Stomach (tissue), 9 donors: Measurements from ENCODE around the gene TSSK2. TPM values are rescaled to one million over a fixed set of nuclear protein-coding genes. Genes with fewer than 3 reads are reported as not detected.

Source experiments
- DNase-seq, 2 donors: peaks; one replicate each; pipeline versions ENCODE4 v3.0.0 to v3.0.0-alpha.2; 2013 to 2019
- H3K27ac ChIP-seq, 5 donors: fragments of 200-600 bp in 4 of 5; sonication (generic) in 4 of 5; one replicate each; pipeline ENCODE4 v1.5.1; 2013 to 2019; ENCODE audit warnings: mild to moderate bottlenecking in 1 of 5, moderate library complexity in 1 of 5
- H3K27me3 ChIP-seq, 3 donors: fragments of 200-600 bp; sonication (generic); one replicate each; pipeline ENCODE4 v1.5.1; 2017 to 2019; ENCODE audit warnings: mixed run types in 1 of 3
- H3K36me3 ChIP-seq, 4 donors: fragments of 200-600 bp; sonication (generic); 1 replicate in 3 of 4; 2 replicates in 1 of 4; pipeline ENCODE4 v1.5.1; 2016 to 2019
- H3K4me1 ChIP-seq, 4 donors: fragments of 200-600 bp; sonication (generic); one replicate each; pipeline ENCODE4 v1.5.1; 2016 to 2019
- H3K4me3 ChIP-seq, 4 donors: fragments of 200-600 bp; sonication (generic) in 3 of 4; one replicate each; pipeline ENCODE4 v1.5.1; 2016 to 2019; ENCODE audit warnings: mild to moderate bottlenecking in 1 of 4
- H3K9me3 ChIP-seq, 4 donors: fragments of 200-600 bp; sonication (generic); one replicate each; pipeline ENCODE4 v1.5.1; 2016 to 2019
- EP300 ChIP-seq: sonication (generic); formaldehyde crosslinking; IDR thresholded peaks from one replicate; pipeline ENCODE4 v1.6.1; 2017; ENCODE audit warnings: antibody characterized with exemption
- POLR2A ChIP-seq, 4 donors: fragments of 450-650 bp; IDR thresholded peaks; one replicate each; pipeline ENCODE4 v1.6.1; 2016; ENCODE audit warnings: antibody characterized with exemption in 4 of 4, control low read depth in 2 of 4, mild to moderate bottlenecking in 1 of 4, moderate library complexity in 1 of 4
- POLR2AphosphoS5 ChIP-seq, 3 donors: sonication (generic); formaldehyde crosslinking; IDR thresholded peaks; one replicate each; pipeline ENCODE4 v1.6.1; 2016; ENCODE audit warnings: antibody characterized with exemption in 3 of 3
- WGBS, 5 donors: extraction: QIAGEN DNeasy Blood & Tissue Kit in 3 of 5; methylation state at CpG; one replicate each; pipeline versions ENCODE4 v1.1.5 to v1.1.7; 2013 to 2018; 5-methylcytosine and 5-hydroxymethylcytosine counted together
- intact Hi-C: fragments of 100-400 bp; cut with DNase I; formaldehyde crosslinking; loops from one replicate; pipeline ENCODE4 v1.15.1; 2023; ENCODE audit warnings: low total_unique reads
- polyA plus RNA-seq, 3 donors: library from polyadenylated mRNA; stranded (reverse); fragments of 200-250 nt; gene quantifications; one replicate each; pipeline ENCODE4 v1.2.3, GENCODE V29; 2013
- total RNA-seq, 5 donors: library from RNA; depleted of rRNA; stranded (reverse); fragments of >200 nt; gene quantifications; one replicate each; pipeline versions ENCODE4 v1.1.0 to v1.2.3, GENCODE V29; 2014 to 2016
- TF ChIP-seq, protein P1 (sequence below), 7 experiments: fragments of 450-650 bp in 4 of 7; fragments of 200-600 bp in 3 of 7; sonication (generic) in 3 of 7; IDR thresholded peaks; one replicate each; pipeline ENCODE4 v1.5.1; 2016 to 2019; ENCODE audit warnings: antibody characterized with exemption in 7 of 7, control low read depth in 2 of 7, mild to moderate bottlenecking in 1 of 7
- donor health status: healthy with polysubstance abuse.
- donor health status: Bipolar disorder and iron deficiency.
- donor health status: healthy.

TSSK2 gene
- total and polyA plus RNA-seq, 8 donors, result 0.08 TPM; not detected in 7

DNA sequence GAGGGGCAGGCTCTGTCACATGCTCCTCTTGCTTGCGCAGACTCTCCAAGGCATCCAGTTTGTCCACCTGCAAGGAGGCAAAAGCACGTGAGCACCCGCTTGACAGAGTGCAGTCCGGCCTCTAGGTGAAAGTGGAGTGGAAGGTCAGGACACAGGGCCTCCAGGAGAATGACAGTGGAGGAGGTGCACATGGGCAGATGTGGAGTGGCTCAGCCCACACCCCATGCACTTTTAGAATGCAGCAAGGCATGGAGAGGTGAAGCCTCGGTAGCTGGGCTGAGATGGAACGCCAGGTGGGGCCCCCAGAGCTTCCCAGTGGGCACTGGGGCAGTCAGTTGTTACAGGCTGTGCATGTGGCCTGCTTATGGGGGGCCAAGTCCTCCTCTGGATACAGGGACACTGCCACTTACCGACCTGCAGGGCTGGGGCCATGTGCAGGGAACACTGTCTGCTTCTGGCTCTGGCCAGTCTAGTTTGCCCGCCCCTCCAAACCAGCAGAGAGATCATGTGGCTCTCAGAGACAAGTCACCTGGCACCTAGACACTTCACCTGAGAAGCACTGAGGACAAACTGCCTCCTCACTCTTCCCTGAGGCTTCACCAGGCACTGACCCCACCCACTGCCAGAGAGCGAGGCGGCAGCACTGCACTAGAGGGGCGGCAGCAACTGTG is 49.8 kb downstream of the TSSK2 start:
- Histone ChIP-seq H3K27ac (no peak overlapping the region), H3K36me3 (no peaks in the 10 kb centered on the region), H3K27me3 (no peaks in the 10 kb centered on the region), H3K9me3 (no peaks in the 10 kb centered on the region), H3K4me1 (peaks cover 21 to 33% (median 30%) of the 10 kb centered on the region in 4 donors), H3K4me3 (no peak overlapping the region)
- intact Hi-C loops, result loop anchor here (10.0 kb wide), 1 partner anchor 274 kb away; no protein-coding TSS in a partner anchor
- DNase-seq, result no peak
- 86 to 91% (median 89%) methylated on average over 10 to 11 of the region's 11 CpGs for WGBS, 5 donors
- TF ChIP-seq POLR2A (IDR thresholded peaks at IDR 0.05) (no peak), POLR2AphosphoS5 (IDR thresholded peaks at IDR 0.05) (no peak), EP300 (no peak)
- TF ChIP-seq, protein P1, sequence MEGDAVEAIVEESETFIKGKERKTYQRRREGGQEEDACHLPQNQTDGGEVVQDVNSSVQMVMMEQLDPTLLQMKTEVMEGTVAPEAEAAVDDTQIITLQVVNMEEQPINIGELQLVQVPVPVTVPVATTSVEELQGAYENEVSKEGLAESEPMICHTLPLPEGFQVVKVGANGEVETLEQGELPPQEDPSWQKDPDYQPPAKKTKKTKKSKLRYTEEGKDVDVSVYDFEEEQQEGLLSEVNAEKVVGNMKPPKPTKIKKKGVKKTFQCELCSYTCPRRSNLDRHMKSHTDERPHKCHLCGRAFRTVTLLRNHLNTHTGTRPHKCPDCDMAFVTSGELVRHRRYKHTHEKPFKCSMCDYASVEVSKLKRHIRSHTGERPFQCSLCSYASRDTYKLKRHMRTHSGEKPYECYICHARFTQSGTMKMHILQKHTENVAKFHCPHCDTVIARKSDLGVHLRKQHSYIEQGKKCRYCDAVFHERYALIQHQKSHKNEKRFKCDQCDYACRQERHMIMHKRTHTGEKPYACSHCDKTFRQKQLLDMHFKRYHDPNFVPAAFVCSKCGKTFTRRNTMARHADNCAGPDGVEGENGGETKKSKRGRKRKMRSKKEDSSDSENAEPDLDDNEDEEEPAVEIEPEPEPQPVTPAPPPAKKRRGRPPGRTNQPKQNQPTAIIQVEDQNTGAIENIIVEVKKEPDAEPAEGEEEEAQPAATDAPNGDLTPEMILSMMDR (IDR thresholded peaks at IDR 0.05), result no peak

DNA sequence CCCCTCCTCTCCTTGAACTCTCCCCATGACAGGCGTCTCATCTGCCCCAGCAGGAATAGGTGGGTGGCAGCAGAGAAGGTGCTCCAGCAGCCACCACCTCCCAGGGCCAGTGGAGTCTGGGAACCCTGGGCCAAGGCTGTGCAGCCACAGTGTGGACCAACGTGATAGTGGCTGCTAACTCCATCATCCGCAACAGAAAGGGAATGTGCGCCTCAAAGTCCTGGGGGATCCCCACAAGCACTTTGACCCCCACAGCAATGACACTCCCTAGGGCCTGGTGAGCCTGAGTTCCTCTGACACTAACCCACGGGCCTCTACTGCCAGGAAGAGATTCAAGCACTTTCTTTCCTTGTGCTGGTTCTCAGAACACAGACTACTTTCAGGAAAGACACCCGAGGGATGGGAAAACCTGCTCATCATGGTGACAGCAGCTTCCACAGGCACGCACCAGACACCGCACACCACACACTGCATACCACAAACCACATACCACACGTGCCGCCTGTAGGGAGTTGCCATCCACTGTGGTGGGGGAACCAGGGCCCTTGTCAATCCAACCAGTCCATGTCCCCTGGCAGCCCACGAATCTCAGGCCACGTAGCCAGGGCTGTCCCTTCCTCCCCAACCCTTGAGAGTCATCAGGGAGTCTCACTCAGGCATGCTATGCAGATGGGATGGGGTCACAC is 50.8 kb downstream of the TSSK2 start:
- Histone ChIP-seq H3K9me3 (no peaks in the 10 kb centered on the region), H3K27ac (no peak overlapping the region), H3K27me3 (no peaks in the 10 kb centered on the region), H3K4me1 (peaks cover 19 to 25% (median 22%) of the 10 kb centered on the region in 4 donors), H3K4me3 (no peak overlapping the region), H3K36me3 (no peaks in the 10 kb centered on the region)
- DNase-seq, result no peak
- intact Hi-C loops, result loop anchor here (10.0 kb wide), 1 partner anchor 273 kb away; no protein-coding TSS in a partner anchor
- TF ChIP-seq, protein P1 (IDR thresholded peaks at IDR 0.05), result no peak
- TF ChIP-seq EP300 (no peak), POLR2AphosphoS5 (IDR thresholded peaks at IDR 0.05) (no peak), POLR2A (IDR thresholded peaks at IDR 0.05) (no peak)
- WGBS, 5 donors, result 67 to 76% (median 75%) methylated on average over 9 to 12 of the region's 12 CpGs

Other genes with a start within 250 kb of the TSSK2 start
- 1 to 10 TPM in 2 of 5 donors, under 1 TPM in 2, not detected in 1; 0.58 to 4.2 (median 1.7) TPM for gene DGCR6, start 225.0 kb upstream of the TSSK2 start, total RNA-seq
- gene DGCR6, start 225.0 kb upstream of the TSSK2 start, polyA plus RNA-seq, result 1 to 10 TPM in 2 of 3 donors, under 1 TPM in 1; 0.19 to 4.1 (median 1.8) TPM
- gene PRODH, start 195.0 kb upstream of the TSSK2 start, total RNA-seq, result 100 to 1,000 TPM in 1 of 5 donors, 1 to 10 TPM in 1, under 1 TPM in 2, not detected in 1; 0.58 to 240 (median 2.8) TPM
- 1 to 10 TPM in 1 of 3 donors, under 1 TPM in 1, not detected in 1; 0.19 to 3.5 TPM for gene PRODH, start 195.0 kb upstream of the TSSK2 start, polyA plus RNA-seq
- gene DGCR2, start 8.9 kb upstream of the TSSK2 start, total RNA-seq, result 10 to 100 TPM; 11.1 to 75.3 (median 50.9) TPM
- 10 to 100 TPM in 2 of 3 donors, 1 to 10 TPM in 1; 5.0 to 22.2 (median 15.2) TPM for gene DGCR2, start 8.9 kb upstream of the TSSK2 start, polyA plus RNA-seq
- gene ESS2, start 13.3 kb downstream of the TSSK2 start, total RNA-seq, result 1 to 10 TPM in 4 of 5 donors, not detected in 1; 1.4 to 9.4 (median 7.9) TPM
- 10 to 100 TPM; 13.3 to 18.5 (median 16.4) TPM for gene ESS2, start 13.3 kb downstream of the TSSK2 start, polyA plus RNA-seq
- not detected for gene GSC2, start 19.0 kb downstream of the TSSK2 start, total RNA-seq
- gene GSC2, start 19.0 kb downstream of the TSSK2 start, polyA plus RNA-seq, result not detected
- 100 to 1,000 TPM in 2 of 5 donors, 10 to 100 TPM in 2, 1 to 10 TPM in 1; 1.2 to 165 (median 41.3) TPM for gene SLC25A1, start 47.4 kb downstream of the TSSK2 start, total RNA-seq
- gene SLC25A1, start 47.4 kb downstream of the TSSK2 start, polyA plus RNA-seq, result 10 to 100 TPM; 31.8 to 69.1 (median 67.2) TPM
- 10 to 100 TPM in 1 of 5 donors, 1 to 10 TPM in 4; 4.1 to 10.1 (median 5.5) TPM for gene CLTCL1, start 160.4 kb downstream of the TSSK2 start, total RNA-seq
- gene CLTCL1, start 160.4 kb downstream of the TSSK2 start, polyA plus RNA-seq, result 1 to 10 TPM; 3.0 to 3.8 (median 3.5) TPM